ENCODE results near the gene KCNK17.

The KCNK17 gene

GRCh38 chr6:39268721-39269120, 45.5 kb downstream of the KCNK17 start:
- no peak for DNase-seq (ENCODE audit: low read depth in 2 of 2)

GRCh38 chr6:39268171-39268570, 46.0 kb downstream of the KCNK17 start:
- DNase-seq (ENCODE audit: low read depth in 2 of 2) = no peak

- no peak for DNase-seq (ENCODE audit: low read depth in 2 of 2)
These were observed 47.4 kb downstream of the KCNK17 start for GRCh38 chr6:39266782-39267355.

GRCh38 chr6:39266375-39266774, 47.8 kb downstream of the KCNK17 start:
- no peak for DNase-seq (ENCODE audit: low read depth in 2 of 2)

- no peak for DNase-seq (ENCODE audit: low read depth in 2 of 2)
These were observed 50.7 kb downstream of the KCNK17 start for GRCh38 chr6:39263303-39264037.

GRCh38 chr6:39261751-39262150, 52.5 kb downstream of the KCNK17 start:
- no peak for DNase-seq (ENCODE audit: low read depth in 2 of 2)

- DNase-seq (ENCODE audit: low read depth in 2 of 2) = no peak
These were observed 53.3 kb downstream of the KCNK17 start for GRCh38 chr6:39260953-39261352.

- no peak for DNase-seq (ENCODE audit: low read depth in 2 of 2)
These were observed 53.8 kb downstream of the KCNK17 start for GRCh38 chr6:39260456-39260855.

GRCh38 chr6:39256294-39256940, 57.8 kb downstream of the KCNK17 start:
- no peak for DNase-seq (ENCODE audit: low read depth in 2 of 2)

- DNase-seq (ENCODE audit: low read depth in 2 of 2) = no peak
These were observed 59.2 kb downstream of the KCNK17 start for GRCh38 chr6:39254999-39255535.

- no peak for DNase-seq (ENCODE audit: low read depth in 2 of 2)
These were observed 62.8 kb downstream of the KCNK17 start for GRCh38 chr6:39251406-39251805.

GRCh38 chr6:39250507-39250906, 63.7 kb downstream of the KCNK17 start:
- no peak for DNase-seq (ENCODE audit: low read depth in 2 of 2)

GRCh38 chr6:39249278-39249677, 64.9 kb downstream of the KCNK17 start:
- DNase-seq (ENCODE audit: low read depth in 2 of 2) = no peak

All from stimulated activated CD4-positive, alpha-beta T cell treated with anti-CD3 and anti-CD28 coated beads, Interleukin-12 subunit alpha, Interleukin-12 subunit beta, amount 100 ng/mL, for 24 hours (primary cell).